NB4 (cell line): ENCODE data around the gene SHPK.
"Not testable (repeated sequence)": the region's sequence is repeated elsewhere in the genome, so short reads cannot be mapped to it uniquely, and the experiment has no call there.

Experiments used
- DNase-seq: peaks from one replicate; pipeline ENCODE4 v3.0.0; 2010; ENCODE audit warnings: low read depth
- H3K4me3 ChIP-seq: one replicate; pipeline ENCODE4 v1.5.1; 2011; ENCODE audit warnings: mild to moderate bottlenecking, low read depth, low read length, moderate library complexity
- CTCF ChIP-seq: IDR thresholded peaks from one replicate; pipeline ENCODE4 v1.5.1; 2012; ENCODE audit warnings: low read depth, low read length
- MYC ChIP-seq: IDR thresholded peaks from 2 replicates; pipeline ENCODE4 v1.6.1; 2011; ENCODE audit warnings: low read depth, low read length
- POLR2A ChIP-seq: IDR thresholded peaks from 2 replicates; pipeline ENCODE4 v1.6.1; 2011; ENCODE audit warnings: mild to moderate bottlenecking; ENCODE audit not compliant: insufficient read length; ENCODE audit errors: extremely low read depth
- TF ChIP-seq, protein P1 (sequence below): IDR thresholded peaks from 2 replicates; pipeline ENCODE4 v1.6.1; 2011; ENCODE audit warnings: low read depth, low read length

Gene SHPK

GRCh38 chr17:3565143-3565542 is 70.9 kb downstream of the SHPK start:
- DNase-seq = no peak
- TF ChIP-seq CTCF (no peak), POLR2A (no peak), MYC (no peak)
- TF ChIP-seq, protein P1, sequence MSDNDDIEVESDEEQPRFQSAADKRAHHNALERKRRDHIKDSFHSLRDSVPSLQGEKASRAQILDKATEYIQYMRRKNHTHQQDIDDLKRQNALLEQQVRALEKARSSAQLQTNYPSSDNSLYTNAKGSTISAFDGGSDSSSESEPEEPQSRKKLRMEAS = no peak

DNA sequence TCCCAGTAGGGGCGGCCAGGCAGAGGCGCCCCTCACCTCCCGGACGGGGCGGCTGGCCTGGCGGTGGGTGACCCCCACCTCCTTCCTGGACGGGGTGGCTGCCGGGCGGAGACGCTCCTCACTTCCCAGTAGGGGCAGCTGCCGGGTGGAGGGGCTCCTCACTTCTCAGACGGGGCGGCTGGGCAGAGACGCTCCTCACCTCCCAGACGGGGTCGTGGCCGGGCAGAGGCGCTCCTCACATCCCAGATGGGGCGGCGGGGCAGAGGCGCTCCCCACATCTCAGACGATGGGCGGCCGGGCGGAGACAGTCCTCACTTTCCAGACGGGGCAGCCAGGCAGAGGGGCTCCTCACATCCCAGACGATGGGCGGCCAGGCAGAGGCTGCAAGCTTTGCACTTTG is 71.8 kb downstream of the SHPK start:
- DNase-seq = not testable (repeated sequence)

More at GRCh38 chr17:3565143-3565542, 70.9 kb downstream of the SHPK start:
- no peak overlapping the region for H3K4me3 ChIP-seq

DNA sequence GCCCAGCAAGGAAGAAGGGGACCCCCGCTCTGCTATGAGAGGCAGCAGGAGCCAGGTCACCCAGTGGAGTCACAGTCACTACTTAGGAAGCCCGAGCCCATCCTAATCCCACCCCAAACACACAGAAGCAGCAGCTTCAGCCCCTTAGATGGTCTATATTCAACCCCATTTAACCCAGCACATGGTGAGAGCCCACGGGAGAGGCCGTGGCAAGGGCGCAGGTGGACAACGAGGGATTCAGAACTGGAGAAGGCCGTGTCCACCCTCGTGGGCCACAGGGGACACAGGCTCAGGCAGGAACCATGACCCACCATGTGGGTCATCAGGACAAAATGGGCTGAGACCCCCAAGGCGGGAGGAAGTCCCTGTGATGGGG is 76.8 kb downstream of the SHPK start:
- no peak overlapping the region for H3K4me3 ChIP-seq
- TF ChIP-seq POLR2A (no peak), MYC (no peak), CTCF (no peak)
- TF ChIP-seq, protein P1 = no peak
- DNase-seq = no peak

More for the DNA sequence above, 71.8 kb downstream of the SHPK start:
- not testable (repeated sequence) for H3K4me3 ChIP-seq

- TF ChIP-seq CTCF (no peak), POLR2A (no peak), MYC (no peak)
- TF ChIP-seq, protein P1 = no peak
- DNase-seq = no peak
- H3K4me3 ChIP-seq = no peak overlapping the region
Observed at GRCh38 chr17:3558603-3559269, 77.3 kb downstream of the SHPK start.
